Liver (tissue), 9 donors: ENCODE data around the gene CLIC3. TPM values are rescaled to one million over a fixed set of nuclear protein-coding genes. Genes with fewer than 3 reads are reported as not detected.

Experiments
- DNase-seq: peaks from one replicate; pipeline ENCODE4 v3.0.0-alpha.2; 2017; ENCODE audit warnings: low spot score
- H3K27ac ChIP-seq, 2 donors: one replicate each; pipeline ENCODE4 v1.7.0; 2013; ENCODE audit warnings: inconsistent platforms in 2 of 2, low read length in 2 of 2, control low read depth in 1 of 2, low read depth in 1 of 2, mild to moderate bottlenecking in 1 of 2
- H3K27me3 ChIP-seq, 4 donors: one replicate each; pipeline versions ENCODE4 v1.6.1 to v1.7.0; 2013; ENCODE audit warnings: low read length in 3 of 4, inconsistent platforms in 1 of 4, mild to moderate bottlenecking in 1 of 4, moderate library complexity in 1 of 4; ENCODE audit not compliant: control insufficient read depth in 4 of 4, insufficient read depth in 4 of 4
- H3K36me3 ChIP-seq, 4 donors: one replicate each; pipeline versions ENCODE4 v1.6.1 to v1.7.0; 2013; ENCODE audit warnings: low read length in 3 of 4, mild to moderate bottlenecking in 3 of 4, low read depth in 1 of 4, moderate library complexity in 1 of 4; ENCODE audit not compliant: control insufficient read depth in 4 of 4, insufficient read depth in 3 of 4
- H3K4me1 ChIP-seq, 4 donors: one replicate each; pipeline versions ENCODE4 v1.6.1 to v1.7.0; 2013; ENCODE audit warnings: low read length in 3 of 4, mild to moderate bottlenecking in 3 of 4, moderate library complexity in 1 of 4; ENCODE audit not compliant: control insufficient read depth in 4 of 4, insufficient read depth in 4 of 4
- H3K4me3 ChIP-seq, 3 donors: one replicate each; pipeline versions ENCODE4 v1.6.1 to v1.7.0; 2013; ENCODE audit warnings: low read length in 3 of 3, control low read depth in 1 of 3, low read depth in 1 of 3, mild to moderate bottlenecking in 1 of 3
- H3K9ac ChIP-seq, 2 donors: one replicate each; pipeline ENCODE4 v1.7.0; 2013; ENCODE audit warnings: low read length in 2 of 2, mild to moderate bottlenecking in 2 of 2, moderate library complexity in 2 of 2, control low read depth in 1 of 2, low read depth in 1 of 2
- H3K9me3 ChIP-seq, 4 donors: one replicate each; pipeline versions ENCODE4 v1.6.1 to v1.7.0; 2013; ENCODE audit warnings: low read length in 3 of 4; ENCODE audit not compliant: control insufficient read depth in 4 of 4
- EGR1 ChIP-seq, 2 donors: IDR thresholded peaks; 2 replicates each; pipeline ENCODE4 v1.6.1; 2016 to 2018; ENCODE audit warnings: antibody characterized with exemption in 2 of 2, low read depth in 2 of 2
- FOXA1 ChIP-seq: IDR thresholded peaks from 2 replicates; pipeline ENCODE4 v1.6.1; 2016; ENCODE audit warnings: antibody characterized with exemption
- FOXA2 ChIP-seq: IDR thresholded peaks from 2 replicates; pipeline ENCODE4 v1.6.1; 2016; ENCODE audit warnings: antibody characterized with exemption
- GABPA ChIP-seq, 2 donors: IDR thresholded peaks in 1 of 2; conservative IDR thresholded peaks in 1 of 2; 2 replicates each; pipeline ENCODE4 v1.6.1; 2016; ENCODE audit warnings: antibody characterized with exemption in 2 of 2, mild to moderate bottlenecking in 1 of 2, moderate library complexity in 1 of 2
- HNF4A ChIP-seq, 2 donors: conservative IDR thresholded peaks; 2 replicates each; pipeline ENCODE4 v1.6.1; 2016; ENCODE audit warnings: antibody characterized with exemption in 2 of 2, mild to moderate bottlenecking in 2 of 2
- HNF4G ChIP-seq: IDR thresholded peaks from 2 replicates; pipeline ENCODE4 v1.6.1; 2016; ENCODE audit warnings: antibody characterized with exemption
- JUND ChIP-seq, 2 donors: IDR thresholded peaks; 2 replicates each; pipeline ENCODE4 v1.6.1; 2016; ENCODE audit warnings: antibody characterized with exemption in 2 of 2
- NR2F2 ChIP-seq: IDR thresholded peaks from 2 replicates; pipeline ENCODE4 v1.6.1; 2016; ENCODE audit warnings: antibody characterized with exemption
- RAD21 ChIP-seq, 2 donors: IDR thresholded peaks; 2 replicates each; pipeline ENCODE4 v1.6.1; 2016; ENCODE audit warnings: antibody characterized with exemption in 2 of 2, mild to moderate bottlenecking in 2 of 2
- RXRA ChIP-seq, 2 donors: IDR thresholded peaks; 2 replicates each; pipeline ENCODE4 v1.6.1; 2017 to 2018; ENCODE audit warnings: antibody characterized with exemption in 2 of 2, mild to moderate bottlenecking in 1 of 2
- SP1 ChIP-seq: IDR thresholded peaks from 2 replicates; pipeline ENCODE4 v1.6.1; 2018; ENCODE audit warnings: antibody characterized with exemption, mild to moderate bottlenecking
- TAF1 ChIP-seq: conservative IDR thresholded peaks from 2 replicates; pipeline ENCODE4 v1.6.1; 2016; ENCODE audit warnings: antibody characterized with exemption, mild to moderate bottlenecking
- YY1 ChIP-seq: IDR thresholded peaks from 2 replicates; pipeline ENCODE4 v1.6.1; 2016; ENCODE audit warnings: antibody characterized with exemption, mild to moderate bottlenecking
- WGBS: extraction: QIAGEN DNeasy Blood & Tissue Kit; methylation state at CpG from one replicate; pipeline ENCODE4 v1.1.7; 2013; 5-methylcytosine and 5-hydroxymethylcytosine counted together
- polyA plus RNA-seq, 2 donors: library from polyadenylated mRNA; stranded (reverse) in 1 of 2; unstranded in 1 of 2; fragments of 200-250 nt in 1 of 2; fragments of >200 nt in 1 of 2; fragmentation: Nextera tagmentation in 1 of 2; extraction: Ambion mirVana in 1 of 2; gene quantifications; one replicate each; pipeline versions ENCODE4 v1.2.1 to v1.2.3, GENCODE V29; 2013 to 2015
- total RNA-seq, 2 donors: library from RNA; depleted of rRNA; stranded (reverse); fragments of >200 nt; gene quantifications; one replicate each; pipeline ENCODE4 v1.2.3, GENCODE V29; 2014
- TF ChIP-seq, protein P1 (sequence below): IDR thresholded peaks from 2 replicates; pipeline ENCODE4 v1.6.1; 2016; ENCODE audit warnings: antibody characterized with exemption
- TF ChIP-seq, protein P2 (sequence below): IDR thresholded peaks from 2 replicates; pipeline ENCODE4 v1.6.1; 2016; ENCODE audit warnings: antibody characterized with exemption
- TF ChIP-seq, protein P3 (sequence below): IDR thresholded peaks from 2 replicates; pipeline ENCODE4 v1.6.1; 2016; ENCODE audit warnings: antibody characterized with exemption, mild to moderate bottlenecking
- TF ChIP-seq, protein P4 (sequence below): fragments of 150-350 bp; IDR thresholded peaks from 2 replicates; pipeline ENCODE4 v1.5.1; 2017; ENCODE audit warnings: improper control_type of control experiment, low read depth, low read length; ENCODE audit not compliant: missing input control
- TF ChIP-seq, protein P5 (sequence below): IDR thresholded peaks from 2 replicates; pipeline ENCODE4 v1.6.1; 2016; ENCODE audit warnings: antibody characterized with exemption
- donor health status: healthy.
- donor health status: healthy.
- donor health status: healthy.
- donor health status: healthy.
- donor health status: healthy.

The CLIC3 gene
- total and polyA plus RNA-seq, 4 donors = 0.33 to 0.83 (median 0.40) TPM

DNA sequence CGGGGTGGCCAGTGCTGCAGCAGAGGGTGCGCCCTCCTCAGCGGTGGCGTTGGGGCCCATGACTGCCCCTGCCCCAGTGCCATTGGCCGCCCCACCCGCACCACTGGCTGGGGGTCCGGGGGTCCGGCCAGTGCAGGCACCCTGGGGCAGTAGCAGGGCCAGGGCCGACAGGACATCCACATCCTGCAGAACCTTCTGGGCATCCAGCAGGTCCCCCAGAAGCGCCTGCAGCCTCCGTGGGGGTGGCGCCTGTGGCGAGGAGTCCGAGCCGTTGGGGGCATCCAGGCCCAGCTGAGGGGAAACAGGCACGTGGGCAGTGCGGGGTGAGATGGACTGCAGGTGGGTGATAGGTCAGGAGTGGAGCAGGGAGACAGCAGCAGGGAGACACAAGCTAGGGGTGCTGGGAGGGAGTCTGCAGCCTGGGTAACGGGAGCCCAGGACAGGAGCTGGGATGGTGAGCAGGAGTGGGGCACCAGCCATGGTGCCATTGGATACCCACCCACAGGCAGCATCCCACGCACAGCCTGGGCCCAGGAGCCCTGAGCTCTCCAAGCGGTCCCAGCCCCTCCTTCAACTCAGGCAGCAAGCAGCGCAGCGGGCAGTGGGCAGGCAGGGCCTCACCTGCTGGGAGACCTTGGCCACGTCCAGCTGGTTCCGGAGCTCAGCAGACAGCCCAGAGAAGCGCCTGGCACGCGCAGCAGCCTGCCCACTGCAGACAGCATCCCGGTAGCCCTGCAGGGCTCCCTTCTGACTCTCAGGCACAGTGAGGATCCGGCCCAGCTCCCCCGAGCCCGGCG lies 24.6 kb upstream of the CLIC3 start:
- Histone ChIP-seq H3K27me3 (no peaks in the 10 kb centered on the region), H3K27ac (no peak overlapping the region), H3K36me3 (peaks cover 2 to 16% (median 10%) of the 10 kb centered on the region in 4 donors), H3K4me1 (peaks cover 14 to 37% (median 30%) of the 10 kb centered on the region in 4 donors), H3K4me3 (no peak overlapping the region), H3K9me3 (no peaks in the 10 kb centered on the region), H3K9ac (no peak overlapping the region)
- TF ChIP-seq YY1 (no peak), RAD21 (IDR thresholded peaks at IDR 0.05) (no peak), JUND (IDR thresholded peaks at IDR 0.05) (no peak), EGR1 (IDR thresholded peaks at IDR 0.05; ENCODE audit: low read depth in 2 of 2) (no peak), TAF1 (no peak), HNF4G (no peak), HNF4A (conservative IDR thresholded peaks at IDR 0.05) (no peak), FOXA1 (no peak), NR2F2 (no peak), RXRA (IDR thresholded peaks at IDR 0.05) (no peak), FOXA2 (no peak), SP1 (no peak), GABPA (IDR thresholded peaks at IDR 0.05 in 1 of 2, conservative IDR thresholded peaks at IDR 0.05 in 1 of 2) (no peak)
- TF ChIP-seq, protein P1, sequence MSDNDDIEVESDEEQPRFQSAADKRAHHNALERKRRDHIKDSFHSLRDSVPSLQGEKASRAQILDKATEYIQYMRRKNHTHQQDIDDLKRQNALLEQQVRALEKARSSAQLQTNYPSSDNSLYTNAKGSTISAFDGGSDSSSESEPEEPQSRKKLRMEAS = no peak
- TF ChIP-seq, protein P2, sequence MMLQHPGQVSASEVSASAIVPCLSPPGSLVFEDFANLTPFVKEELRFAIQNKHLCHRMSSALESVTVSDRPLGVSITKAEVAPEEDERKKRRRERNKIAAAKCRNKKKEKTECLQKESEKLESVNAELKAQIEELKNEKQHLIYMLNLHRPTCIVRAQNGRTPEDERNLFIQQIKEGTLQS = no peak
- TF ChIP-seq, protein P3, sequence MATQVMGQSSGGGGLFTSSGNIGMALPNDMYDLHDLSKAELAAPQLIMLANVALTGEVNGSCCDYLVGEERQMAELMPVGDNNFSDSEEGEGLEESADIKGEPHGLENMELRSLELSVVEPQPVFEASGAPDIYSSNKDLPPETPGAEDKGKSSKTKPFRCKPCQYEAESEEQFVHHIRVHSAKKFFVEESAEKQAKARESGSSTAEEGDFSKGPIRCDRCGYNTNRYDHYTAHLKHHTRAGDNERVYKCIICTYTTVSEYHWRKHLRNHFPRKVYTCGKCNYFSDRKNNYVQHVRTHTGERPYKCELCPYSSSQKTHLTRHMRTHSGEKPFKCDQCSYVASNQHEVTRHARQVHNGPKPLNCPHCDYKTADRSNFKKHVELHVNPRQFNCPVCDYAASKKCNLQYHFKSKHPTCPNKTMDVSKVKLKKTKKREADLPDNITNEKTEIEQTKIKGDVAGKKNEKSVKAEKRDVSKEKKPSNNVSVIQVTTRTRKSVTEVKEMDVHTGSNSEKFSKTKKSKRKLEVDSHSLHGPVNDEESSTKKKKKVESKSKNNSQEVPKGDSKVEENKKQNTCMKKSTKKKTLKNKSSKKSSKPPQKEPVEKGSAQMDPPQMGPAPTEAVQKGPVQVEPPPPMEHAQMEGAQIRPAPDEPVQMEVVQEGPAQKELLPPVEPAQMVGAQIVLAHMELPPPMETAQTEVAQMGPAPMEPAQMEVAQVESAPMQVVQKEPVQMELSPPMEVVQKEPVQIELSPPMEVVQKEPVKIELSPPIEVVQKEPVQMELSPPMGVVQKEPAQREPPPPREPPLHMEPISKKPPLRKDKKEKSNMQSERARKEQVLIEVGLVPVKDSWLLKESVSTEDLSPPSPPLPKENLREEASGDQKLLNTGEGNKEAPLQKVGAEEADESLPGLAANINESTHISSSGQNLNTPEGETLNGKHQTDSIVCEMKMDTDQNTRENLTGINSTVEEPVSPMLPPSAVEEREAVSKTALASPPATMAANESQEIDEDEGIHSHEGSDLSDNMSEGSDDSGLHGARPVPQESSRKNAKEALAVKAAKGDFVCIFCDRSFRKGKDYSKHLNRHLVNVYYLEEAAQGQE = no peak
- TF ChIP-seq, protein P4, sequence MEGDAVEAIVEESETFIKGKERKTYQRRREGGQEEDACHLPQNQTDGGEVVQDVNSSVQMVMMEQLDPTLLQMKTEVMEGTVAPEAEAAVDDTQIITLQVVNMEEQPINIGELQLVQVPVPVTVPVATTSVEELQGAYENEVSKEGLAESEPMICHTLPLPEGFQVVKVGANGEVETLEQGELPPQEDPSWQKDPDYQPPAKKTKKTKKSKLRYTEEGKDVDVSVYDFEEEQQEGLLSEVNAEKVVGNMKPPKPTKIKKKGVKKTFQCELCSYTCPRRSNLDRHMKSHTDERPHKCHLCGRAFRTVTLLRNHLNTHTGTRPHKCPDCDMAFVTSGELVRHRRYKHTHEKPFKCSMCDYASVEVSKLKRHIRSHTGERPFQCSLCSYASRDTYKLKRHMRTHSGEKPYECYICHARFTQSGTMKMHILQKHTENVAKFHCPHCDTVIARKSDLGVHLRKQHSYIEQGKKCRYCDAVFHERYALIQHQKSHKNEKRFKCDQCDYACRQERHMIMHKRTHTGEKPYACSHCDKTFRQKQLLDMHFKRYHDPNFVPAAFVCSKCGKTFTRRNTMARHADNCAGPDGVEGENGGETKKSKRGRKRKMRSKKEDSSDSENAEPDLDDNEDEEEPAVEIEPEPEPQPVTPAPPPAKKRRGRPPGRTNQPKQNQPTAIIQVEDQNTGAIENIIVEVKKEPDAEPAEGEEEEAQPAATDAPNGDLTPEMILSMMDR = no peak
- TF ChIP-seq, protein P5, sequence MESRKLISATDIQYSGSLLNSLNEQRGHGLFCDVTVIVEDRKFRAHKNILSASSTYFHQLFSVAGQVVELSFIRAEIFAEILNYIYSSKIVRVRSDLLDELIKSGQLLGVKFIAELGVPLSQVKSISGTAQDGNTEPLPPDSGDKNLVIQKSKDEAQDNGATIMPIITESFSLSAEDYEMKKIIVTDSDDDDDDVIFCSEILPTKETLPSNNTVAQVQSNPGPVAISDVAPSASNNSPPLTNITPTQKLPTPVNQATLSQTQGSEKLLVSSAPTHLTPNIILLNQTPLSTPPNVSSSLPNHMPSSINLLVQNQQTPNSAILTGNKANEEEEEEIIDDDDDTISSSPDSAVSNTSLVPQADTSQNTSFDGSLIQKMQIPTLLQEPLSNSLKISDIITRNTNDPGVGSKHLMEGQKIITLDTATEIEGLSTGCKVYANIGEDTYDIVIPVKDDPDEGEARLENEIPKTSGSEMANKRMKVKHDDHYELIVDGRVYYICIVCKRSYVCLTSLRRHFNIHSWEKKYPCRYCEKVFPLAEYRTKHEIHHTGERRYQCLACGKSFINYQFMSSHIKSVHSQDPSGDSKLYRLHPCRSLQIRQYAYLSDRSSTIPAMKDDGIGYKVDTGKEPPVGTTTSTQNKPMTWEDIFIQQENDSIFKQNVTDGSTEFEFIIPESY = no peak
- WGBS = 96% methylated on average over 32 of the region's 32 CpGs
- DNase-seq = no peak
